ENCODE results near the gene LHPP.
"Not testable (repeated sequence)": the region's sequence is repeated elsewhere in the genome, so short reads cannot be mapped to it uniquely, and the experiment has no call there.

The LHPP gene

DNA sequence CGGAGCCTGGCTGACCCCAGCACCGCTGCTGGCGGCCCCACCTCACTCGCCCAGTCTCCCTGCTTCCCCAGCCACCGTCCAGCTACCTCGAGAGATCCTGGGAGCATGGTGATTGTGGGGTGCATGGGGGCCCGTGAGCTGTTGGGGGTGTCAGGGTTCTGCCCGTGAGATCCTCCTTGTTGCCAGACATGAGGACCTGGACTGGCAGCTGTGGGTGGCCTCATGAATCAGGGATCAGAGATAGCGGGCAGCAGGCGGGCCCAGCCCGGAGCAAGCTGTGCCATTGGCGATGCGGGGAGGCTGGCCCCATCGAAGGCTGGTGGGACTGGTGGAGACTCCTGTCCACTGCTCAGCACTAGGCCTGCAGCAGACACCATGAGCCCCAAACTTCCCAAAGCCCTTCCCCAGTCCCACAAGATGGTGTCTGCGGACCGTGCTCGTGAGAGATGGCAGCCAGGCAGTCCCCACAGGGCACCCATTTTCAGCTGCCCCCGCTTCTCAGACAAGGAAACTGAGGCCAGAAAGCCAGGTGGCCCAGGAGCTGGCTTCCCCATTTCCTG, 75.6 kb downstream of the LHPP start:
- DNase-seq (ENCODE audit: low read depth), result no peak

DNA sequence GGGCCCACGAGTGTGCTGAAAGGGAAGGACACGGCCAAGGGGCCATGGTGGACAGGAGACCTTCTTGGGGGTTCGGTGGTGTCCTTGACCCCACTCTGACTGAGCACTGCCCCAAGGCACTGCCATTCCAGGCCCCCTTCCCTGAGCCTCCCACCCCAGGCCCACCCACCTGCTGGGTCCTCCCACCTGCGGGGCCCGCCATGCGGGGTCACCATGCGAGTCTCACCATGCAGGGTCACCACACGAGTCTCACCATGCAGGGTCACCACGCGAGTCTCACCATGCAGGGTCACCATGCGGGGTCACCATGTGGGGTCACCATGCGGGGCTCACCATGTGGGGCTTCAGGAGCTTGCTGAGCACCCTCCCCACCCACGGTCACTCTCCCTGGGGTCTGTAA, 76.3 kb downstream of the LHPP start:
- no peak for DNase-seq (ENCODE audit: low read depth)

DNA sequence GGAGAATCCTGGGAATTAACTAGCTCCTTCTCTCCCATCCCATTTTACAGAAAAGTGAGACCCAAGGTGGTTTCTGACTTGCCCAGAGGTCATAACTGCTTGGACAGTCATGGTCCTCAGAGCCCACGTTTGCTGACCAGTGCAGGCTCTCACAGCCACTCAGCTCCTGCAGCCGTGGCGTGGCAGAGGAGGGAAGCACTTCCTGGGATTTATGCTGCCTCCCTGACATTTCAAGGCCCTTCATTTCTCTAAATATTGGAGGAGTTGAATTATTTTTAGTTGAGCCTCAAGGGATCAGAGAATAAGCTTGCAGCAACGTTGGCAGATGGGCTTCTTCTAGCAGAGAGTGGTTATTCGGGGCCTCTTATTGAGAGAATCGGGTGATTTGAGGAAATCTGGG, 77.1 kb downstream of the LHPP start:
- no peak for DNase-seq (ENCODE audit: low read depth)

DNA sequence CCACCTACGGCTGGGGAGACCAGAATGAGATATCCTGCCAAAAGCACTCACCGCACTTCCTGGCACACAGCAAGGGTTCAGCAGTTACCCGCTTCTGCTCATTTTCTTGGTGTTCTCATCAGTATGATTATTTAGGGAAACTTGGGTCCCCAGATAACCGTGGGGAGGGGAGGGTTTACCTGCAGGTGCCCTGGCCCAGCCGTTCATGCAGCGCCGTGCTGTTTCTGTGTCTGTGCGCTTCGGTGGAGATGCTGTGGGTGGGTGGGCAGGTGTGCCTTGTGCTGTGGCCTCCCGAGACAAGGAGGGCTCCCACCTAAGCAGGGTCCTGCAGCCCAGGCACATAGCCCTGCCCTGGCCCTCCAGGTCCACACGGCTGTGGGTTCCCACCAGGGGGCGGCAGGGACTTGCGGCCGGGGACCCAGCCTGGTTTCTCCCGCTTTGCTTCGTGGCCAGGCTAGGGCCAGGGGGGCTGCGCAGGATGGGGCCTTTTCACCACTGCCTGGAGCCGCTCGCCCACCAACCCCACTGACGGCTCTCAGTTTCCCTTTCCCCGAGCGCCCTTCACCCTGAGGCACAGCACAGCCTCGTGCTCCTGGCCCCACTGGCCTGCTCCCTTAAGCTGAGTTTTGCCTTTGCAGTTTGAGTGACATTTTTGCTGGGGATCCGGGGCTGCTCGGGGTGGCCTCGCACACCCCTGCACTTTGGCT, 78.5 kb downstream of the LHPP start:
- peak; percentile 54 for DNase-seq (ENCODE audit: low read depth)

DNA sequence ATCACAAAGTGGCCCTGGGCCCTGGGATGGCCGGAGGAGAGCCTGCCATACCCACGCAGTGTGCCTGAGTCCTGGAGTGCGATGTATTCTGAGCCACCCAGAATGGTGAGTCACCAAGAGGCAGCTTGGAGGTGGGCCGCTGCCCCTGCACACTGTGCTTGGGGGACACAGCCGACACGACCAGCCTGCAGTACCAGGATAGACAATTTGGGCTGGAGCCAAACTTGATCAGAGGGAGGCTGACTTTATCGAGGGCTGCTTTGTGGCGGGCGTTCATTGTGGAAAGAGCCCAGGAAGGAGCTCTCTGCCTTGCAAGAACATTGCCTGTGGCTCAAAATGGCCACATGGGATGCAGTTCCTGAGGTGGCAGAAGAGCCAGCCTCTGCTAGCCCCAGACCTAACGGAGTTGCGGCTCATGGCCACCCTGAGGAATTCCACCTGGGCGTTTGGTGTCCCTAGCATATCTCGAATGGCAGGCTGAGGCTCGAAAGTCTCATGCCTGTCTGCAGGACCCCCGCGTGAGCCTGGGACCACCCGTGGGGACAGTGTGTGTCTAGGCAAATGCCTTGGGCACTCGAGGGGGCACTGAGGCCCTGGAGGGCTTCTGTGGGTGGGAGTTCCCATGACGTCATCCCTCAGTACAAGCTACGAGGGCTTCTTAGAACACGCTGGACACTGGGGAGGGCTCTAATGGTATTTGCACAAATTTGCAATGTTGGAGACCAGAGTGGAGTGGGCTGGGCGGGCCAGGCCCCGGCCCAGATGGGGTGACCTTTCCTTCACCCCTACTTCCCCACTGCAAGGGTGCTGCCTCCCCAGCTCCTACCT, 79.7 kb downstream of the LHPP start:
- DNase-seq (ENCODE audit: low read depth), result no peak

DNA sequence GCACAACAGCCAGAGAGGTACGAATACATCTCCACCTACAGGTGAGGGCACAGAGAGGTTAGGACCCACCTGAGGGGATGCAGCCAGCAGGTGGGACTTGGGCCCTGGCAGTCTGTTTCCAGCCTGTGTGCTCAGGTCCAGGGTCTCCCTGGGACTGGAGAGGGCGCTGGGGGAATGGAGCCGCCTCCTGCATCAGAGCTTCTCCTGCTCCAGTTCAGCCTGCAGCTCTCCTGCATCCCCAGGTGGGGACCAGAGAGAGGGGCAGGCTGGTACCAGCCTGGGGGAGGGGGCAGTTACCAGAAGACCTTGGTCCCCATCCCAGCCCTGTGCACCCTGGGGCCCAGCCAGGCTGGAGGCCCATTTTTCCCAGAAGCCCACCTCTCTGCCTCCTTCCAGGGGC, 80.7 kb downstream of the LHPP start:
- no peak for DNase-seq (ENCODE audit: low read depth)

DNA sequence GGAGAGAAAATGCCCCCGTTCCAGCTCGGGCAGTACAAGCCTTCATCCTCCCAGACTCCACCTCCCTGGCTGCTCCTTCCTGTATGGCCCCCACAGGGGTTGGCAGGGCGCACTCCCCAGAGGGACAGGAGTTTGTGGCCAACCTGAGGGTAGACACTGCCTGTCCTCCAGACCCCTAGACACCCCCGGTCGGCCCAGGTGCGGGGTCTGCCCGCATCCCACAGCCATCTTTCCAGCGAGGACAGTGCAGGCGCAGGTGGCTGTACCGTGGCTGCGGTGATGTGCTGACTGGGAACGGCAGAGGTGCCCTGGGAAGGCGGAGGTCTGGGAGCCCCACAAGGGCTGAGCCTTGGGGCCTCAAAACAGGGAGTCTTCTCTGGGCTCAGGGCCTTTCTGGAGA, 81.5 kb downstream of the LHPP start:
- no peak for DNase-seq (ENCODE audit: low read depth)

DNA sequence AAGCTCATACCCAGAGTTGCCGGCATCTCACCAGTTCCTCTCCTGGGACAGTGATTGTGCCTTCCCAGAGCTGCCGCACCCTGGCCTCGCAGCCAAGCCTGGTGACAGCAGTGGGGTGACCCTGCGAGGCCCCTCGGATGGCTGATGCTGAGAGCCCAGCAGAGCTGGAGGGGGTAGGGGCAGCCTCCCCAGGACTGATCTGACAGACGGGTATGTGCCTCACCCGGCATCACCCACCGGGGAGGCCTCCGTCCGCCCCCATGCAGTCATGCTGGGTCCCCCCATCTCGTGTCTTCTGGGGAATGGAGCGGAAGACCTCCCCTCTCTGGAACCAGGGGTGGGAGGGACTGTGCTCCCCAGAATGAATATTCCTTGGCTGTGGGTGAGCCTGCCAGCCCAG, 82.3 kb downstream of the LHPP start:
- DNase-seq (ENCODE audit: low read depth), result no peak

DNA sequence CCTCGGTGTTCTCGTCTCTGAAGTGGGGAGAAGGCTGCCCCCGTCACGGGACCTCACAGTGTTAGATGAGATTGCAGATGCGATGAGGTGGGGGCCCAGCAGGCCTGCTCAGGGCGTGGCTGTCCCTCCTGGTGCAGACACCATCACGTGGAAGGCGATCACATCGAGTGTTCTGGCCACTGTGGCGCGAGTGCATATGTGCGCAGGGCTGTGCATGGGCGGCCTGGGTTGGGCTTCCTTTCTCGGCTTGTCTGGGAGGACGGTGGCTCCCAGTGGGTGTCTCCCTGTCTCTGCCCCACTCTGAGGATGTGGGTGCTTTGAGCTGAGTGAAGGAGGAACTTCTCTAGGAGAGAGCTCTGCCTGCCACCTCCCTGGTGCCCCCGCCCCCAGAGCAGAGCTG, 83.1 kb downstream of the LHPP start:
- DNase-seq (ENCODE audit: low read depth), result no peak

DNA sequence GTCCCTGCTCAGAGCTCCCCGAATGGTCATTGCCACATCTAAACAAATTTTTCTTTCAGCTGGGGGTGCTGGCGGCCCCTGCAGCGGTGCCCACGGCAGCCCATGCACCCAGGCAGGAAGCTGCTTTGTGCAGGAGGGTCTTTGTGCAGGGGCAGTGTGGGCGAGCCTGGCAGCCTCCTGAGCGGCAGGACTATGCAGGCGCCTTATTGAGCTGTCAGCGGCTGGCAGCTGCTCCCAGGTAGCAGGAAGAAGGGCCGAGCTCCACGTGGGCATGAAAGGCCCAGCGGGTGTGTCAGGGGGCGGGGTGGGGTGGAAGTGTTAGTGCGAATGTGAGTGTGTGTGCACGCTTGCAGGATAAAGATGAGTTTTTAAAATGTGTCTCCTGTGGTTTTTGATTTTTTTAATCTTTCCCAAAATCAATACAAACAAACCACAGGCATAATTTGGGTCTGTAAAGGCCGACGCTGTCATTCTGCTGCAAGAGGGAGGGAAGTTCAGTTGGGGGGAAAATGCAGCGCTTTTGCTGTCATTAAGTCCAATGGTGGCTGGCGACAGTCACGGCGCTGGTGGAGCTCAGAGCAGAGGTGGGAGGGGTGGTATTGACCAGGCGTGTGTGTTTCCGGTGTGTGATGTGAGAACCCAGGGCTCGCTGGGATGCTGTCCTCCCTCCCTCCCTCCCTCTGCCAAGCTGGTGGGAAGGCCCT, 83.9 kb downstream of the LHPP start:
- DNase-seq (ENCODE audit: low read depth), result no peak

DNA sequence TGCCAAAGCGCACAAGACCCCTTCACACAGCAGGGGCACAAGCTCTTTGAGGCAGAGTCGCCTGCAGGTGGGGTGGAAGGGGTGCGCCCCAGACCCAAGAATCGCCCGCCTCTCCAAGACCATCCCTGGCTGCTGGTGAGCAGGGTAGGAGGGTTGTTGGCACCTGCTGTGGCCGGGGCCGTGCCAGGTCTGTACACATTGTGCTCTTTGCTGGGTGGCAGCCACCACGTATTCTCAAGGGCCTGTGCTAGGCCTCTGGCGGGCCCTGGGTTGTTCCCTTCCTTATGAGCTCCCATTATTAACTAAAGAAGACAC, 84.4 kb downstream of the LHPP start:
- no peak for DNase-seq (ENCODE audit: low read depth)

DNA sequence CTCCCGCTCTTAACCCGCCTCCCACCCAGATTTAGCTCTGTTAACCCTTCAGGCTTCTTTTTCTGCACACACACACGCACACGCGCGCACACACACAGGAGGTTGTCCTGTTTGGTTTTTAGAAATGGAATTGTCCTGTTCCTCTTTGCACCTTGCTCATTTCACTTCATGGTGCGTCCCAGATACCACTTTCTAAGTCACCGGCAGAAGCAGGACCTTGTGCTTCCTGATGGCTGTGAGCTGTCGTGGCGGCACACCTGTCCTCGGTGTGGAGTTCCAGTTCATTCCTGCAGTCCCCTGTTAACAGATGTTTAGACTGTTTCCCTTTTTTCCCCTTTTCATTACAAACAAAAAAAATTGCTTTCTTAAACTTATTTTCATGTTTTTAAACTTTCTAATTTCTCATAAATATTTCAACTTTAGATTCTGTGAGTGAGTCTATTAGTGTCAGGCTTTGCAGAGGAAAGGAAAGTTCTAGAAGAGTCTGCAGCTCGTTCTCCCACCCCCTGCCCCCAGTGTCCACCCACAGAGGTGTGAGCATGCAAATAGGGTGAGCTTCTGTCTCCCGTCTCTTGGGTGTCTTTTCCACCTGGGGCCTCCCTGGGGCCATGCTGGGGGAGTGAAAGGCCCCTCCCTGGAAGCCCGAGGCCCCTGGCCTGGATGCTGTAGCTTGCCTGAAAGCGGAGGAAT, 85.5 kb downstream of the LHPP start:
- DNase-seq (ENCODE audit: low read depth), result no peak

DNA sequence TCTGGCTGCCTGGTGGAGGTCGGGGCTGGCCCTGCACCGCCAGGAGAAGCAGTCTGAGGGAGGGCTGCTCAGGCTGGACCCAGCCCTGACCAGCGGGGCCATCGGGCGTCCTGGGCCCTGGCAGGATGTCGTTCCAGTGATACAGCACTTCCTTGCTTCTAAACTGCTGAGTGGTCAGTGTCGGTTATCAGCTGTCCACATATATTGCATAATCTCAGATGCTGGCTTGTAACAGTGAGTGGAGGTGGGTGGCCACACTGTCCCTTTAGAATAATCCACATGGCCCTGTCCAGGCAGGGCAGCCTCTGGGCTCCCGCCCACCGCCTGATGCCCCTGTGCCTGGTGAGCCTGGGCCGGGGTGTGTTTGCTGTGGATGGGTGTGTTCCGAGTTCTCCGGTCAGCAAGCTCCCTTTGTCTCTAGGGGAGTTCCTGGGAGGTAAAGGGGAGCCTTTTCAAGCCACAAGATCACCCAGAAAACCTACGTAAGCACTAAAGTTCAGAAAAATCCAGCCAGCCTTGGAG, 86.1 kb downstream of the LHPP start:
- DNase-seq (ENCODE audit: low read depth), result no peak

DNA sequence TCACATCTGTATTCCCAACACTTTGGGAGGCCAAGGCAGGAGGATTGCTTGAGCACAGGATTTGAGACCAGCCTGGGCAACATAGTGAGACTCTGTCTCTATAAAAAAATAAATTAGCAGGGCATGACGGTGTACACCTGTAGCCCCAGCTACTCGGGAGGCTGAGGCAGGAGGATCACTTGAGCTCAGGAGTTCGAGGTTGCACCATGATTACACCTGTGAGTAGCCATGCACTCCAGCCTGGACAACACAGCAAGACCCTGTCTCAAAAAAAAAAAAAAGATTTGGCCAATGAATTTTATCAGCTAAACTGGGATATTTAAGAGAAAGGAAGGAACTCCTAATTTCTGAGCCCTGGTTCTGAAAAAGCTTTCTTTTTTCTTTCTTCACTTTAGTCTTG, 87.5 kb downstream of the LHPP start:
- not testable (repeated sequence) for DNase-seq (ENCODE audit: low read depth)

DNA sequence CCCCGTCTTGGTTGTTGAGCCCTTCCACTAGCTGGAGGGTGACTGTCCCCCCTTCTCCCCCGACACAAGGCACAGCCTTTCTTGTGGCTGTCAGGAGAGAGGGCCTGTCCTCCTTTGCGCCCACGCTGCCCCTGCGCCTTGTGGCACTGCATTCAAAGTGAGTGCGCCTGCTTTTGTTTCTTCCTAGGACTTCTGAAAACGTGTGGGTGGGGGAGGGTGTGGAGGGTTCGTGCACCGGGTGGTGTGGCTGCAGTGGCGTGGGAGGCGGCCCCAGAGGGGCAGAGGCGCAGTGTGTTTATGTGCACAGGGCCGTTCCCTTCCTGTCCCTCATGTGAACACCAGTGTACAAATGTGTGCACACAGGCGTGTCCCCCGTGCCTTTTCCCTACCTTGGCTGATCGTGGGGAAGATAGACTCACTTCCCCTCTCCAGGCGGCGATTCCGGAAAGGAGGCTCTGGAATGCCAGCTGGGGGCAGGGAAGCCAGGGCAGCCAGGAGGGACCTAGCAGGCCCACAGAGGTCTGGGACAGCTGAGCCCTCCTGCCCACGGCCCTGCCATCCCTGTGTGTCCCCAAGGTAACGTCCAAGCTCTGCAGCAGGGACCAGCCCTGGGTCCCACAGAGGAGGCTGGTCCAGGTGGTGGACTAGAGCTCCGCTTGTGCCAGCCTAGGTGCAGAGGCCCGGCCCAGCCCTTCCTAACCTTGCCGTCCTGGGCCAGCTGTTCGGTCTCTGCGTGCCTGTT, 88.8 kb downstream of the LHPP start:
- no peak for DNase-seq (ENCODE audit: low read depth)

DNA sequence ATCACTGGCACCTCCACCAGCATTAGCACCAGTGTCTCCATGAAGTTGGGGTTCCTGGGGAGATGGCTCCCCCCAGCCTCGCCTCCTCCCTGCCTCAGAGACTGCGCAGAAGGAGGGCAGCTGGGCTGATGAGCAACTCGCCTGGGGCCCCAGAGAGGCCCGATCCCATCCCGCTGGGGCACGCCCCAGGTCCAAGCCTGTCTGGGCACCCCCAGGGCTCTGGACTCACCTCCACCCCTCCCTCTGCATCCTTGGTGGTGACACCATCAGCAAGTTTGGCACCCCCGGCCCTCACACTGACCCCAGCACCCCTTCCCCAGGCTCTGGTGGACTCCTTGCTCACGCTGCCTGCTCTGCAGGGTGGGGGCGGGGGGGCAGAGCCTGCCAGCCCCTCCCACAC, 89.5 kb downstream of the LHPP start:
- no peak for DNase-seq (ENCODE audit: low read depth)

DNA sequence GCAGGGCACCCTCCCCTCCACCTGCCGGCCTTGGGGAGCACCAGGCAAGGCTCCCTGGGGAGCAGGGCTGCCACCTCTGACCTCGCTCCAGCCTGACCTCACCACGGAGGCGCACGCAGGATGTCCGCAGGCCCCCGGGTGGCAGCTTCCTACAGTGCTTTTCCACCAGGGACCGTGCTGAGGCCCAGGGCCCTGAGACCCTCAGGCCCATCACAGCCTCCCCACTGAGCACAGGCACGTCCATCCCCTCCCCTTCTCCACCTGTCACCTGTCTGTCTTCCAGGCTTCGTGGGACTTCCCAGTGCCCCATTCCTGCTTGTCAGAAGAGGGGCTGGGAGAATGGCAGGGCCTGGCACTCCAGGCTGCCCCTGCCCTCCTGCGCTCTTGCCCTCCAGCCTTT, 90.1 kb downstream of the LHPP start:
- no peak for DNase-seq (ENCODE audit: low read depth)

DNA sequence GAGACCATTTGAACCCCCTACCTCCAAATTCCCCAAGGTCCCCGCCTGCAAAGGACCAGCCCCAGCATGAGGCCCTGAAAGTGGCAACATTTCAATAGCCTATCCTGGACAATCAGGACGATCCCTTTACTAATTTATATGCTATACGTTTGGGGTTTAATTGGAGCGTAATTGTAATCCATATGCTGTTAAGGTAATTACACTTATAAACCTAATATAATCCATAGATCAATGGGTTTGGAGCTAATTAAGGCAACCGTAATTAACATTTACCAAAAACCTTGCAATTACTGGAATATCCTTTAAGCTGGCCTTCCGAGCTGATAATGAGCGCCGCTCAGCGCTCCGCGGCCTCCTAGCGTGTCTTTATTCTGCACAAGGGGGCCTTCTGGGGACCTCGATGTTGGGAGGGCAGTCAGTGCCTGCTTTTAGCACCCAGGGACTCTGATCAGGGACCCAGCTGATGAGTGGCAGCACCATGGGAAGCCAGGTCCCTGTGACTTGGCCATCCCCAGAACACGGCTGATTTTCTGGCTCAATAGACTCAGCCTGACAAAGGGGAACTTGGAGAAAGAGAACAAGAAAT, 91.2 kb downstream of the LHPP start:
- no peak for DNase-seq (ENCODE audit: low read depth)

DNA sequence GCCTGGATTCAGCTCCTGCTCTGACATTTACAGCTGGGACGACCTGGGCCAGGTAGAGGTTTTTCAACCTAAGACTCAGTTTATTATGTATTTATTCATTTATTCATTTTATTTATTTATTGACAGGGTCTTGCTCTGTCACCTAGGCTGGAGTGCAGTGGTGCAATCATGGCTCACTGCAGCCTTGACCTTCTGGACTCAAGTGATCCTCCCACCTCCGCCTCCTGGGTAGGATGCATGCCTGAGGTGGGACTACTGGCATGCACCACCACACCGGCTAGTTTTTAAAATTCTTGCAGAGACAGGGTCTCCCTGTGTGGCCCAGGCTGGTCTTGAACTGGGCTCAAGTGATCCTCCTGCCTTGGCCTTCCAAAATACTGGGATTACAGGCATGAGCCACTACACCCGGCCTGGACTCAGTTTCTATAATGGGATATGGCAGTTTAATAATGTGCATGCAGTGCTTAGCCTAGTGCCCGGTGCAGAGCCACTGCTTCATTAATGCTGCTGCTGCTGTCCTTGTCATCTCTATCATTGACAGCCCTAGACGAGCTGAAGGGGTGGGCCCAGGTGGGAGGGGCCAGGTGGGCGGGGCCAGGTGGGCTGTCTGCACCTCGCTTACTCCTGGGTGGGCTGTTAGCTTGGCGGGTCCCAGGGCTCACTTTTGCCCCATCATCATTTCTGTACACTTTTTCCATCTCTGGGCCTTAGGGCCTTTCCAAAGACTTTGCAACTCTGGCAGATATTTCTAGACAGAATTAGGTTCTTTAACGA, 92.6 kb downstream of the LHPP start:
- no peak for DNase-seq (ENCODE audit: low read depth)

DNA sequence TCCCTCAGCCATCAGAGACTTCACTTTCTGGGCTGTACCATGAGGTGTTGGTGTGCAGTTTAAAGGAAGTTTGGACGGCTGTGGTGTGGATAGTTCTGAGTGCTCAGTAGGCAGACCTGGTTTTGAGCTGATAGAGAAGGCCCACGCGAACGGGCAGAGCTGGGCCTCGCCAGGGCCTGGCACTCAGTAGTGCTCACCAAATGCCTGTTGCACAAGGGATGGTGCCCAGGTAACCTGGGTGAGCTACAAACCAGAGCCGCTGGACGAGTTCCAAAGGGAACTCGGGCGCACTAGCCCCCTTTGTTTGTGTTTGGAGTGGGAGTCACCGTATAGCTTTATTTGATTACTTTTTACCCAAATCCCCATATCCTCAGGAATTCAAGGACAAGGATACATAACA, 95.5 kb downstream of the LHPP start:
- DNase-seq (ENCODE audit: low read depth), result no peak

Measured in ELR (cell line).